Amygdala (tissue), 56 donors: Measurements from ENCODE around the gene SLC1A1.

ENCODE experiments used
- DNase-seq, 56 donors: peaks; one replicate each; lab custom pipeline; 2025; lab: John Stamatoyannopoulos, UW

The SLC1A1 gene

GRCh38 chr9:4573634-4574389, 83.5 kb downstream of the SLC1A1 start:
- DNase-seq: peak in 4 of 56 donors; percentile 11 to 34 (median 16)

GRCh38 chr9:4574657-4575243, 84.5 kb downstream of the SLC1A1 start:
- no peak for DNase-seq

GRCh38 chr9:4575997-4576396, 85.7 kb downstream of the SLC1A1 start:
- no peak for DNase-seq

- no peak for DNase-seq
These were observed 86.2 kb downstream of the SLC1A1 start for GRCh38 chr9:4576448-4576847.

- peak in 1 of 56 donors; percentile 7 for DNase-seq
These were observed 88.7 kb downstream of the SLC1A1 start for GRCh38 chr9:4579001-4579400.

GRCh38 chr9:4581035-4581760, 90.9 kb downstream of the SLC1A1 start:
- no peak for DNase-seq

- peak in 1 of 56 donors; percentile 10 for DNase-seq
These were observed 91.7 kb downstream of the SLC1A1 start for GRCh38 chr9:4581861-4582565.

- DNase-seq: peak in 8 of 56 donors; percentile 2 to 19 (median 7)
These were observed 92.7 kb downstream of the SLC1A1 start for GRCh38 chr9:4583001-4583400.

- DNase-seq: no peak
These were observed 94.4 kb downstream of the SLC1A1 start for GRCh38 chr9:4584636-4585035.

GRCh38 chr9:4585135-4585534, 94.9 kb downstream of the SLC1A1 start:
- no peak for DNase-seq

GRCh38 chr9:4588721-4589120, 98.5 kb downstream of the SLC1A1 start:
- no peak for DNase-seq

GRCh38 chr9:4590430-4591122, 100.3 kb downstream of the SLC1A1 start:
- DNase-seq: no peak

GRCh38 chr9:4591123-4591500, 100.8 kb downstream of the SLC1A1 start:
- no peak for DNase-seq

GRCh38 chr9:4592295-4592694, 102.0 kb downstream of the SLC1A1 start:
- no peak for DNase-seq

GRCh38 chr9:4592886-4593285, 102.6 kb downstream of the SLC1A1 start:
- no peak for DNase-seq

- DNase-seq: no peak
These were observed 104.3 kb downstream of the SLC1A1 start for GRCh38 chr9:4594545-4594944.

- DNase-seq: no peak
These were observed 104.7 kb downstream of the SLC1A1 start for GRCh38 chr9:4594994-4595393.

- no peak for DNase-seq
These were observed 106.1 kb downstream of the SLC1A1 start for GRCh38 chr9:4596165-4596922.

GRCh38 chr9:4600368-4600767, 110.1 kb downstream of the SLC1A1 start:
- DNase-seq: no peak

GRCh38 chr9:4603830-4604229, 113.6 kb downstream of the SLC1A1 start:
- no peak for DNase-seq
